HG03159 (cell line): Measurements from ENCODE around the gene MT1F.
"Not testable (repeated sequence)": the region's sequence is repeated elsewhere in the genome, so short reads cannot be mapped to it uniquely, and the experiment has no call there.

Experiments
- ATAC-seq: cut with Tn5 transposase; IDR thresholded peaks from one replicate; pipeline ENCODE4 v1.9.1; 2021; ENCODE audit warnings: mild to moderate bottlenecking, moderate library complexity; ENCODE audit not compliant: unreplicated experiment

Gene MT1F

GRCh38 chr16:56657555-56658326, at the start of gene MT1F:
TSS of gene MT1F (plus strand) at chr16:56657959. CDS start at chr16:56658059, 100 bp downstream.
- ATAC-seq, result peak; percentile 57

- ATAC-seq, result peak; percentile 88
Measured at GRCh38 chr16:56608043-56608875, 49.5 kb upstream of the MT1F start, which contains the start of gene MT2A. TSS of gene MT2A (plus strand) at chr16:56608584. CDS start at chr16:56608656, 72 bp downstream.

GRCh38 chr16:56608876-56609462, 48.8 kb upstream of the MT1F start:
- ATAC-seq, result no peak

GRCh38 chr16:56609463-56609921, 48.3 kb upstream of the MT1F start:
- ATAC-seq, result peak; percentile 51

GRCh38 chr16:56610017-56610608, 47.6 kb upstream of the MT1F start:
- ATAC-seq, result no peak

GRCh38 chr16:56610609-56611111, 47.1 kb upstream of the MT1F start:
- no peak for ATAC-seq

GRCh38 chr16:56611281-56611833, 46.4 kb upstream of the MT1F start:
- ATAC-seq, result no peak

GRCh38 chr16:56613706-56614105, 44.1 kb upstream of the MT1F start:
- no peak for ATAC-seq

GRCh38 chr16:56614549-56614991, 43.2 kb upstream of the MT1F start:
- no peak for ATAC-seq

- no peak for ATAC-seq
Measured at GRCh38 chr16:56615353-56615752, 42.4 kb upstream of the MT1F start.

- ATAC-seq, result no peak
Measured at GRCh38 chr16:56616608-56617211, 41.0 kb upstream of the MT1F start.

- ATAC-seq, result no peak
Measured at GRCh38 chr16:56617212-56618085, 40.3 kb upstream of the MT1F start.

GRCh38 chr16:56618138-56618537, 39.6 kb upstream of the MT1F start:
- no peak for ATAC-seq

- no peak for ATAC-seq
Measured at GRCh38 chr16:56620339-56620897, 37.3 kb upstream of the MT1F start.

- ATAC-seq, result not testable (repeated sequence)
Measured at GRCh38 chr16:56621665-56622445, 35.9 kb upstream of the MT1F start.

GRCh38 chr16:56623184-56623583, 34.6 kb upstream of the MT1F start:
- not testable (repeated sequence) for ATAC-seq

GRCh38 chr16:56623637-56624036, 34.1 kb upstream of the MT1F start:
- no peak for ATAC-seq
